Stimulated activated naive CD8-positive, alpha-beta T cell treated with anti-CD3 and anti-CD28 coated beads, Interleukin-15, Interleukin-2, amounts not matched to agents 100 ng/mL and 50 ng/mL, for 24 hours (primary cell): ENCODE results near the gene WIPI1.
"Not testable (repeated sequence)": the region's sequence is repeated elsewhere in the genome, so short reads cannot be mapped to it uniquely, and the experiment has no call there.

Experiments
- H3K27ac Mint-ChIP-seq: one replicate; pipeline ENCODE4 v1.8.0; 2021; ENCODE audit warnings: mild to moderate bottlenecking, mixed read lengths
- H3K27me3 Mint-ChIP-seq: one replicate; pipeline ENCODE4 v1.8.0; 2021; ENCODE audit warnings: mixed read lengths
- H3K36me3 Mint-ChIP-seq: one replicate; pipeline ENCODE4 v1.8.0; 2021; ENCODE audit warnings: low read depth, mixed read lengths
- H3K4me1 Mint-ChIP-seq: one replicate; pipeline ENCODE4 v1.8.0; 2021; ENCODE audit warnings: low read depth, mixed read lengths
- H3K4me3 Mint-ChIP-seq: one replicate; pipeline ENCODE4 v1.8.0; 2021; ENCODE audit warnings: mild to moderate bottlenecking, mixed read lengths
- H3K9me3 Mint-ChIP-seq: one replicate; pipeline ENCODE4 v1.8.0; 2021; ENCODE audit warnings: mixed read lengths

Gene WIPI1, protein sequence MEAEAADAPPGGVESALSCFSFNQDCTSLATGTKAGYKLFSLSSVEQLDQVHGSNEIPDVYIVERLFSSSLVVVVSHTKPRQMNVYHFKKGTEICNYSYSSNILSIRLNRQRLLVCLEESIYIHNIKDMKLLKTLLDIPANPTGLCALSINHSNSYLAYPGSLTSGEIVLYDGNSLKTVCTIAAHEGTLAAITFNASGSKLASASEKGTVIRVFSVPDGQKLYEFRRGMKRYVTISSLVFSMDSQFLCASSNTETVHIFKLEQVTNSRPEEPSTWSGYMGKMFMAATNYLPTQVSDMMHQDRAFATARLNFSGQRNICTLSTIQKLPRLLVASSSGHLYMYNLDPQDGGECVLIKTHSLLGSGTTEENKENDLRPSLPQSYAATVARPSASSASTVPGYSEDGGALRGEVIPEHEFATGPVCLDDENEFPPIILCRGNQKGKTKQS

DNA sequence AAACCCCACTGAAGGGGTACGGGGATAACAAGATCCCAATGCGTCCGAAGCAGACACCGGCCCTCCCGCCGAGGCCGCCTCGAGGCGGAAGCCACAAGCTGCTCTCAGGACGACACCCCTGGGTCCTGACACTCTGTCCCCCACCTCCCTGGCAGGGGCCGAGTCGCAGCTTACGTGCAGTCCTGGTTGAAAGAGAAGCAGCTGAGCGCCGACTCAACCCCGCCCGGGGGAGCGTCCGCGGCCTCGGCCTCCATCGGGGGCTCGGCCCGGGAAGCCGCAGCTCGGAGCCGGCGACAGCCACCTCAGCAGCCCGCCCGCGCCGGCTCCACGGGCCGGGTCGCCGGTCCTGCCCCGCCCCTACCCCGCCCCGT, at the start of gene WIPI1:
Gene WIPI1 (minus strand): TSS at position 329 of the 371 bp plus-strand sequence. CDS start 75 bp downstream, at position 254.
- Mint-ChIP-seq H3K36me3 (no peaks in the 10 kb centered on the region), H3K4me1 (peaks cover 59% of the 10 kb centered on the region), H3K4me3 (peak within 1 kb of the TSS; percentile 80), H3K27me3 (no peaks in the 10 kb centered on the region), H3K27ac (peak within 1 kb of the TSS; percentile 24), H3K9me3 (no peaks in the 10 kb centered on the region)

DNA sequence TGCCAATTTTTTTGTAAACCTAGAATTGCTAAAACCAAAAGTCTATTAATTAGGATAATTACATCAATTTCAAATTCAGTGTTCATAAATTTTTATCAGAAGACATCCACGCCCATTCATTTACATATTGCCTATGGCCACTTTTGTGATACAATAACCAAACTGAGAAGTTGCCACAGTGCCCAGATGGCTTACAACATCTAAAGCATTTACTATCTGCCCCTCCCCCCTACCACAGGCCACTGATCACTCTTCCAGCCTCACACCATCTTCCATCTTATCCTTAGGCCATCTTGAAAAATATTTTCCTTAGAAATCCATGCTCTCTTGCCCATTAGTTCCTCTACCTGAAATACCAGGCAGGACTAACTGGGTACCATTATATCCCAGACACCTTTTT, 48.7 kb upstream of the WIPI1 start:
- Mint-ChIP-seq H3K36me3 (no peaks in the 10 kb centered on the region), H3K4me1 (peaks cover 28% of the 10 kb centered on the region), H3K9me3 (no peaks in the 10 kb centered on the region), H3K27me3 (no peaks in the 10 kb centered on the region), H3K27ac (no peak overlapping the region), H3K4me3 (no peak overlapping the region)

DNA sequence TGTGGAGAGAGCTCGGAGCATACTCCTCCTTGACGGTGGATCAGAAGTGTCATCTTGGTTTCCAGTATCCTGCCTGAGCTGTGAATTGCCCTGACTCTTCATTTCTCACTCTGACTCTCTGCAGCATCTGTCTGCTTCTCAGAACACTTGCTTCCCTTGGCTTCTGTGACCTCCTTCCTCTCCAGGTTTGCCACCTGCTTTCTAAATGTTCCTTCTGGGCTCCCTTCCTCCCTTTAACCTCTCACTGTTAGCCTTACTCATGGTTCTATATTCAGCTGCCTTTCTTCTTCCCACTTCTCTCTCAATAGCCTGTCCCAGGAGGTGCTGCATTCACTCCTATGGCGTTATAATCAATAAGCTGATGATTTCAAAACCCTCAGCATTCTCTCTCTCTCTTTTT, 43.8 kb upstream of the WIPI1 start:
- Mint-ChIP-seq H3K9me3 (no peaks in the 10 kb centered on the region), H3K27ac (peak overlapping the region; percentile 36), H3K4me1 (peaks cover 22% of the 10 kb centered on the region), H3K36me3 (no peaks in the 10 kb centered on the region), H3K27me3 (no peaks in the 10 kb centered on the region), H3K4me3 (no peak overlapping the region)

DNA sequence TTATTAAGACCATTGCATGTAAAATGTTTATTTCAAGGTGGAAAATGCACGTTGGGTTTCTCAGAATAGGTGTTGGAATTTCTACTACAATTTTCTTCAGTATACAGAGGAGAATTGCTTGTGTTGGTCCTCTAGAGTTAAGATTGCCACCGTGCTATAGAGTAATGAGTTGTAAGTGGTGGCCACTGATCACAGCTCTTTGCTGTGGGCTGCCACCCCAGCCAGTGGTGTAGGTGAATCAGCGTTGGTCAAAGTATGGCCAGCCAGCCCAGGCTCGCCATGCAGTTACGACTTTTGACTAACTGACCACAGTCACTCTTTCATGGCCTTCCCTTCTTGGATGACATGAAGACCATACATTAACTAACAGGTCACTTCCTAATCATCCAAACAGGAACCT, 42.3 kb upstream of the WIPI1 start:
- Mint-ChIP-seq H3K36me3 (no peaks in the 10 kb centered on the region), H3K4me1 (peaks cover 22% of the 10 kb centered on the region), H3K4me3 (no peak overlapping the region), H3K27ac (no peak overlapping the region), H3K27me3 (no peaks in the 10 kb centered on the region), H3K9me3 (no peaks in the 10 kb centered on the region)

DNA sequence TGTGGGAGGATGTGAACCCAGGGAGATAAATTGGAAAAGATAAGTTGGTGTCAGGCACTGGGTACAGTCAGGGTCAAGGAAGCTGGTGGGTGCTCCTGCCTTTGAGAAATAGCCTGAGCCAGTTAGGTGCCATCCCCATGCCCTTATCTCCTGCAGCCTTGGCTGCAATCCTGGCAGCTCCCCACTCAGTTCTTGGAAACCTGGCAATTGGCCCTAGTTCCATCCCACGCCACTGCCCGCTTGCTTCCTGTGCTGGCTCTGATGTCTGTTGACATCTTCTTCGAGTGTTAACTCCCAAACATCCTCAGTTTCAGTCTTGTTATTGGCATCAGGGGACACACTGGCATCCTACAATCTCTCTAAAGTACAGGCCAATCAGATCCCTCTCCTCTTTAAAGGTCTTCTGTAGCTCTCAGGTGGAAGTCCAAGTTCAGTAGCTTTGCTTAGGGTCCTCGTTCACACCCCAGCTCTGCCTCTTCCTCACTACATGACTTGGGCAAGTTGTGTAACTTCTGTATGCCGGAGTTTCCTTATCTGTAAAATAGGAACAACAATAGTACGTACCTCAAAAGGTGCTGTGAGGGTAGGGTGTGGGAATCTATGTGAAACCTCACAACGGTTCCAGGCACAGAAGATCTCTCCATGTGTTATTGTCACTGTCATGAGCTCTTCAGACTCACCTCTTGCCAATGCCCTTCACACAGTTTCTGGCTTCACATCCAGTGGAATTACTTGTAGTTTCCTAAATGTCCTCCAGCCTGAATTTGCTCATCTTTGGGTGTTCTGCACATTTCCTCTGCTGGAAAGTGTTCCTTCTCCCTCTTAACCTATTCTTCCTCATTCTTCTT, 41.4 kb upstream of the WIPI1 start:
- Mint-ChIP-seq H3K27ac (no peak overlapping the region), H3K4me1 (peaks cover 22% of the 10 kb centered on the region), H3K36me3 (no peaks in the 10 kb centered on the region), H3K27me3 (no peaks in the 10 kb centered on the region), H3K9me3 (no peaks in the 10 kb centered on the region), H3K4me3 (no peak overlapping the region)

DNA sequence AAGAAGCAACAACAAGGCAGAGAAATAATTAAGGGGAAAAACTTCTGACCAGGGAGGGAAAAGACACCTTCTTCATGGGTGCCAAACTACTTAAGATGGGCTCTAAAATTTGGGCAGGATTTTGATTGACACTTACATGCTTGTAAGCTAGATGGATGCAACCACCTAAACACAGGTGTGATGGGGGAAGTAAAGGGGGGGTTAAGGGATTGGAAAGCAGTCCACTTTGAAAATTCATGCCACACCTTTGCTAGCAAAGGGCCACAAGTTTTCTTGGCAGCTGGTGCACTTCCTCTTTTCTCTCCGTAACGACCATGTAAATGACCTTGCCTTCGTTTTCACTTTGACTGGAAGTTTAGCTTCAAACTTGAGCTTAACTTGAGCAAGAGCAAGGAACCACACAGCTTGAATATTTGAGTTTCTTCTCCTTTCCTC, 40.6 kb upstream of the WIPI1 start:
- H3K4me3 Mint-ChIP-seq = no peak overlapping the region

DNA sequence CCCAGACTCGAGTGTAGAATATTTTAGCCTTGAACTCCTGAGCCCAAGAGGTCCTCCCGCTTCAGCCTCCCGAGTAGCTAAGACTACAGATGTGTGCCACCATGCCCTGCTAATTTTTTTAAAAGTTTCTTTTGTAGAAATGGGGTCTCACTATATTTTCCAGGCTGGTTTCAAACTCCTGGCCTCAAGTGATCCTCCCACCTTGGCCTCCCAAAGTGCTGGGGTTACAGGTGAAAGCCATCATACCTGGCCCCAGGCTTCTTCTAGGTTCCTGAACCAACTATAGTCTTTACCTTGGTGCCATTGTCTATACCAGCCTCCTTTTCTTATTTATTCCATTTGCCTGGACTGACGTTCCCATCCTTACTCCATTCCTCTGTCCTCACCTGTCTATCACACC, 37.8 kb upstream of the WIPI1 start:
- Mint-ChIP-seq H3K4me1 (peaks cover 26% of the 10 kb centered on the region), H3K9me3 (no peaks in the 10 kb centered on the region), H3K27me3 (no peaks in the 10 kb centered on the region), H3K4me3 (no peak overlapping the region), H3K36me3 (no peaks in the 10 kb centered on the region), H3K27ac (no peak overlapping the region)

More for the DNA sequence above, 40.6 kb upstream of the WIPI1 start:
- H3K27ac Mint-ChIP-seq = peak overlapping the region; percentile 38
- no peaks in the 10 kb centered on the region for H3K9me3 Mint-ChIP-seq
- no peaks in the 10 kb centered on the region for H3K36me3 Mint-ChIP-seq
- peaks cover 22% of the 10 kb centered on the region for H3K4me1 Mint-ChIP-seq
- no peaks in the 10 kb centered on the region for H3K27me3 Mint-ChIP-seq

DNA sequence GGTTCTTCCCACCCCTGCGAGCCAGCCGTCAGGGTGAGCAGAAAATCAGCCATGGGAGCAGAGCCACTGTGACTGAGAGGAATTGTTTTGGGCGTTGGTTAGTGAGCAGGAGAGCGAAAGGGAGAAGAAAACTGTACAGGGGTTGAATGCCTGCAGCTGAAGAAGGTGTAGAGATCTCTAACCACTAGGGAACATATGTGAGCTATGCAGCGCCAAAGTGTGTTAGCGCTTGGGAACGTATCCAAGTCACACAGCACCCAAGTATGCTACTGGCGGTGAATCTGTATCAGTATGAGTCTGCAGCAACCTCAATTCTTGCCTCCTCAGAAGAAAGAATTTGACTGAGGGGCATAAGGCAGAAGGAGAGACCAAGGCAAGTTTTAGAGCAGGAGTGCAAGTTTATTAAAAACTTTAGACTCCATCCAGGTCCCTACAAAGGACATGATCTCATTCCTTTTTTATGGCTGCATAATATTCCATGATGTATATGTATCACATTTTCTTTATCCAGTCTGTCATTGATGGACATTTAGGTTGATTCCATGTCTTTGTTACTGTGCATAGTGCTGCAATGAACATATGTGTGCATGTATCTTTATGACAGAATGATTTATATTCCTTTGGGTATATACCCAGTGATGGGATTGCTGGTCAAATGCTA, 35.2 kb upstream of the WIPI1 start:
- H3K4me1 Mint-ChIP-seq = peaks cover 21% of the 10 kb centered on the region
- not testable (repeated sequence) for H3K27me3 Mint-ChIP-seq, H3K4me3 Mint-ChIP-seq, H3K9me3 Mint-ChIP-seq, H3K36me3 Mint-ChIP-seq, H3K27ac Mint-ChIP-seq

DNA sequence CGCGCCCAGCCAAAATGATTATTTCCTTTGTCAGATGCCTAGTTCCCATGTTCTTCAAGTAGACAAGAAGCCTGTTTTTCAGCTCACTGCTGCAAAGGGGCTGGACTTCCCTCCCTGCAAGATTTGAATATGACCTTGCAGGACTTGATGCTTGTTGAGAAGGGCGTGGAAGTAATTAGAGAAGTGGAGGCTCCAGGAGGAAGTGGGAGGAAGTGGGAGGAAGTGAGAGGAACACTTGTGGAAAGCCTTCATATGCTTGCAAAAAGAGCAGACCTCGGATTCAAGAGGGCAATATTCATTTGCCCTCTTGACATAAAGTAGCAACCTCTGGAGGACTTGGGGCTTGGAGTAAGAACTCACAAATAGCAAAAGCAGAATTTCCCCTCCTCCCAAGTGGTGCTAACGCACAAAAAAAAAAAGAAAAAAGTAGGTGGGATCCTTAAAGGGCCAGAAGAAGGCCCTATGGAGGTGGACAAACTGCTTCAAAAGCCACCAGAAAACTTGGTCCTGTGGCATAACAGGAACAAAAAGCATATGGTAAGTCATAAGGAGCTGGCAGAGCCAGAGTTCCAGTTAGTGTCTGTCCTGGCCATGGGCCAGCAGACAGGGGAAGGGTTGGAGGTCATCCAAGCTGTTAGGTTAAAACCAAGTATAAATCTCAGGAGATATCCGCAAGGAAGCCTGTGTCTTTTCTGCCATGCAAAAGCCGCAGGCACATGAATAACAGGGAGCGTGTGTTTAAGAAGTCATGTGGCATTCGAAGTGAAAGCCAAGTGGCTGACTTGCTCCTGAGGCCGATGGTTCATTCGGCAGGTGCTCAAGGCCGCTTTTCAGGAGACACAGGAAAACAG, 34.3 kb upstream of the WIPI1 start:
- Mint-ChIP-seq H3K27ac (no peak overlapping the region), H3K36me3 (no peaks in the 10 kb centered on the region), H3K27me3 (peaks cover under 1% of the 10 kb centered on the region), H3K4me3 (no peak overlapping the region), H3K4me1 (peaks cover 23% of the 10 kb centered on the region), H3K9me3 (no peaks in the 10 kb centered on the region)

DNA sequence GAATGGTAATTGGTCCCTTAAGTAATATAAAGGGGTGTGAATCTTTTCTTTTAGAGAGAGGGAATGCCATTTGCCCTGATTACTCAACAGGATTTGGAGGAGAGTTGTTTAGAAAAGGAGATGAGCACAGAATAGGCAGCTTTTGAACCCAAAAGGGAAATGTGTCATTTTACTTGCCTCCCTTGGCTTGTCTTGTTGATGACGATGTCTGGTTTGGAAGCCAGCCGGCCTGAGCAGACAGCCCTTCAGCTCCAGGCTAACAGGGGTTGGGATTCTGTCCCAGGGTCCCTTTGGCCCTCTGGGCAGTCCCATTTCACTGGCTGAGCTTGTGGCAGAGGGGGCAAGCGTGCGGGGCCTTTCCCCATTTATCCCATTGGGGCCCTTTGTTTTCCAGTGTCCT, 32.6 kb upstream of the WIPI1 start:
- Mint-ChIP-seq H3K36me3 (no peaks in the 10 kb centered on the region), H3K27ac (no peak overlapping the region), H3K9me3 (no peaks in the 10 kb centered on the region), H3K4me1 (peaks cover 20% of the 10 kb centered on the region), H3K27me3 (peaks cover 13% of the 10 kb centered on the region), H3K4me3 (no peak overlapping the region)

DNA sequence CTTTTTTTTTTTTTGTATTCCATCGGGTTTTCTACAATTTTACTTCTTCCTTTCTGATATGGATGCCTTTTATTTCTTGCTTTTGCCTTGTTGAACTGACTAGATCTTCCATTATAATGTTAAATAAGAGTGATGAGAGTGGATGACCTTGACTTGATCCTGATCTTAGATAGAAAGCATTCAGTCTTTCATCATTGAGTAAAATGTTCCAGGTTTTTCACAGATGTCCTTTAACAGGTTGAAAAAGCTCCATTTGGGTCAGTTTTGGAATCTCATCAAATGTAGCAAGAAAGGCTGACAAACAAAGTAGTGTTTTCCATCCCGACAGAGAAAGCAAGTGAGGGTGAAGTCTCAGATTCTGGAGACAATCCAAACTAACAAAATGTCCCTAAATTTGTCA, 27.2 kb upstream of the WIPI1 start:
- no peaks in the 10 kb centered on the region for H3K36me3 Mint-ChIP-seq
- no peak overlapping the region for H3K4me3 Mint-ChIP-seq
- H3K27me3 Mint-ChIP-seq = peaks cover 20% of the 10 kb centered on the region
- H3K9me3 Mint-ChIP-seq = peaks cover 2% of the 10 kb centered on the region
- H3K27ac Mint-ChIP-seq = no peak overlapping the region
- H3K4me1 Mint-ChIP-seq = peaks cover 16% of the 10 kb centered on the region

DNA sequence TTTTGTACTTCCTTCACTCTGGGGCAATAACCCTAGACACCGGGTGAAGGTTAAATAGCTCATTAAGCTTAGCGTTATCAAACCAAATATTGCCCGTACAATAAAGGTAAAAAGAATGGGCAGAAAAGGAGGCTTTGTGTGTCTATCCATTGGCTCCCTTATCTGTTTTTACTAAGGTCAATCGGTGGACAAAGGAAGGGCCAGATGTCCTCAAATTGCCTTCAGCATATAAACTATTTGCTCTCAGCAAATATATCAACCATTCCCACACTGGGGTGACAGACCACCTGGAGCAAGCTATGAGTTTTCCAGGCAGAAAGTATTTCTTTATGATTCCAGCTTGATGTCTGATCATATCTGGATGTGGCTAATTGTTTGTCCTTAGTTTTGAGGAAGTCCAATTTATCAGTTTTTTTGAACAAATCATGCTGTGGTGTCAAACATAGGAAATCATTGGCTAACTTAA, 25.3 kb upstream of the WIPI1 start:
- peaks cover 20% of the 10 kb centered on the region for H3K27me3 Mint-ChIP-seq
- H3K9me3 Mint-ChIP-seq = peaks cover 6% of the 10 kb centered on the region
- H3K4me3 Mint-ChIP-seq = no peak overlapping the region
- H3K36me3 Mint-ChIP-seq = no peaks in the 10 kb centered on the region
- H3K4me1 Mint-ChIP-seq = peaks cover 5% of the 10 kb centered on the region
- H3K27ac Mint-ChIP-seq = no peak overlapping the region

DNA sequence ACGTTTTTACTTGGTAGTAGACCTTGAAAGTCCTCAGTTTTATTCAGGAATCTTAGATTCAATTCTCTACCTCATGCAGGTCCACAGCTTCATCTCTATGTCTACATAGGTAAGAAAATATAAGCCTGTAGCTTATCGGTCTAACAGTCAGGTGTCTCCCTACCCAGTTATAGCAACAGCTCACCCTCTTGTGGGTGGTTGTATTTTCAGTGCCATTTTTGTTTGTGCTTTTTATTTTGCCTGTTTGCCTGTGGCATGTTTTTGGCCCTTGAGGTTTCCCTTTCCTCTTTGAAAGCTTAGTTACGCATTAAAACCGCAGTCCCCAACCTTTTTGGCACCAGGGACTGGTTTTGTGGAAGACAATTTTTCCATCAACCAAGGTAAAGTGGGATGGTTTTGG, 23.6 kb upstream of the WIPI1 start:
- peaks cover 6% of the 10 kb centered on the region for H3K9me3 Mint-ChIP-seq
- no peaks in the 10 kb centered on the region for H3K4me1 Mint-ChIP-seq
- no peak overlapping the region for H3K27ac Mint-ChIP-seq
- no peaks in the 10 kb centered on the region for H3K36me3 Mint-ChIP-seq
- no peak overlapping the region for H3K4me3 Mint-ChIP-seq
- H3K27me3 Mint-ChIP-seq = peaks cover 19% of the 10 kb centered on the region

DNA sequence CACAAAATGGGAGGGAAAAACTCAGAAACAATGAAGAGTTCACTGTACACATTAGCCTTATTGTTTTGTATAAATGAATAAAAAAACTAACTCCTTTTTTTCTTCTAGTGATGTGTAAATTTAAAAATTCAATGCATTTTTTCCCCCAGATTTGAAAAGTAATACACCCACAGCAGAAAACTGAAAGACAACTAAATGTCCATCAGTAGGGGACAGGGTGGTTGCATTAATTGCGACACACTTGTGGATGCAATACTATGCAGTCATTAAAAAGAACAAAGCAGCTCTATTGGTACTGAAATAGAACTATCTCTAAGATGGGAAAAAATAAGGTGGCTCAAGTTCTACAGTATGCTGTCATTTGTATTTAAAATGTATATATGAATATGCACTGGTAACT, 13.7 kb upstream of the WIPI1 start:
- no peaks in the 10 kb centered on the region for H3K36me3 Mint-ChIP-seq
- no peak overlapping the region for H3K4me3 Mint-ChIP-seq
- H3K27ac Mint-ChIP-seq = no peak overlapping the region
- peaks cover 1% of the 10 kb centered on the region for H3K4me1 Mint-ChIP-seq
- no peaks in the 10 kb centered on the region for H3K9me3 Mint-ChIP-seq
- H3K27me3 Mint-ChIP-seq = no peaks in the 10 kb centered on the region
